Astrocyte of the hippocampus (primary cell): Measurements from ENCODE around the gene ACTL6B.
A peak's percentile ranks its signal among the peaks of the same experiment; 100 is the strongest.

Source experiments
- DNase-seq: peaks from one replicate; pipeline ENCODE4 v3.0.0; 2011; ENCODE audit warnings: low read depth, low spot score

ACTL6B gene

GRCh38 chr7:100600730-100601038, 55.6 kb downstream of the ACTL6B start:
- DNase-seq, result no peak

- DNase-seq, result no peak
Measured at GRCh38 chr7:100599911-100600729, 56.1 kb downstream of the ACTL6B start.

GRCh38 chr7:100598425-100598824, 57.8 kb downstream of the ACTL6B start:
- peak; percentile 44 for DNase-seq

GRCh38 chr7:100595188-100595587, 61.1 kb downstream of the ACTL6B start:
- DNase-seq, result no peak
